Measurements from ENCODE around the gene HSPA4L. TPM values are rescaled to one million over a fixed set of nuclear protein-coding genes. Genes with fewer than 3 reads are reported as not detected.

HSPA4L gene
- total and polyA plus RNA-seq, 2 donors (not counting 3 experiments of a cell fraction or from before 2014, with no cell fraction given), result 1.3 to 12.4 TPM

- no peak overlapping the region for H2AFZ ChIP-seq (ENCODE audit: low read depth, low read length)
- H4K20me1 ChIP-seq (replicated peaks; ENCODE audit: control insufficient read depth, extremely low read depth, insufficient read depth, low read length), result no peaks in the 10 kb centered on the region
- H3K27me3 ChIP-seq (ENCODE audit: control insufficient read depth in 2 of 2, insufficient read depth in 2 of 2, low read length in 2 of 2), result no peaks in the 10 kb centered on the region
- BruUV-seq (replicated peaks), result no TSS peak
- CTCF ChIA-PET, result interaction anchor here (1.0 to 1.6 kb wide), 2 partner anchors 8 to 11 kb away, joined by 3 to 4 read pairs; no protein-coding TSS in a partner anchor
- H3K4me1 ChIP-seq (ENCODE audit: control insufficient read depth, extremely low read depth, insufficient read depth, low read length), result no peaks in the 10 kb centered on the region
- dilution Hi-C loops (cut with MboI; ENCODE audit: extremely low pct_ligation_motif_present, low sequenced_read_pairs) (no loop called here), intact Hi-C loops (cut with micrococcal nuclease) (no loop called here)
- no peak for TF ChIP-seq MYC (IDR thresholded peaks at IDR 0.05; ENCODE audit: low read depth, low read length)
- no peak for TF ChIP-seq FOS (IDR thresholded peaks at IDR 0.05; ENCODE audit: borderline replicate concordance, insufficient read depth, low read length)
- TF ChIP-seq JUN (IDR thresholded peaks at IDR 0.05; ENCODE audit: borderline replicate concordance, insufficient read depth, insufficient read length, low read depth), result no peak
- TF ChIP-seq POLR2AphosphoS5 (IDR thresholded peaks at IDR 0.05; ENCODE audit: insufficient read depth, low read depth, low read length), result no peak
- TF ChIP-seq GATA2 (IDR thresholded peaks at IDR 0.05; ENCODE audit: insufficient read depth, insufficient read length, low read depth, low read length), result no peak
- TF ChIP-seq, protein P1, sequence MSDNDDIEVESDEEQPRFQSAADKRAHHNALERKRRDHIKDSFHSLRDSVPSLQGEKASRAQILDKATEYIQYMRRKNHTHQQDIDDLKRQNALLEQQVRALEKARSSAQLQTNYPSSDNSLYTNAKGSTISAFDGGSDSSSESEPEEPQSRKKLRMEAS (IDR thresholded peaks at IDR 0.05; ENCODE audit: insufficient read depth, insufficient read length), result no peak
- no peak for TF ChIP-seq CTCF (IDR thresholded peaks at IDR 0.05; ENCODE audit: extremely low read depth in 1 of 2, insufficient read depth in 1 of 2, low read depth in 1 of 2, low read length in 2 of 2)
- no peak for TF ChIP-seq POLR2A (IDR thresholded peaks at IDR 0.05; ENCODE audit: low read depth, low read length)
- no peak for TF ChIP-seq EZH2 (IDR thresholded peaks at IDR 0.05; ENCODE audit: borderline replicate concordance, low read depth, low read length, severe bottlenecking)
- H3K36me3 ChIP-seq (ENCODE audit: control insufficient read depth in 2 of 2, extremely low read depth in 1 of 2, insufficient read depth in 2 of 2, low read length in 2 of 2), result no peaks in the 10 kb centered on the region
- no peak overlapping the region for H3K4me3 ChIP-seq (replicated peaks in 1 of 3; ENCODE audit: insufficient read depth in 1 of 3, low read depth in 1 of 3, low read length in 3 of 3)
- no peaks in the 10 kb centered on the region for H3K9me1 ChIP-seq (replicated peaks; ENCODE audit: control insufficient read depth, extremely low read depth, insufficient read depth, low read length)
- POLR2A ChIA-PET, result no interaction called here
- DNase-seq (ENCODE audit: low read depth, low spot score), result no peak
- H3K9me3 ChIP-seq (replicated peaks; ENCODE audit: control insufficient read depth, insufficient read depth, low read length), result no peaks in the 10 kb centered on the region
- no peak overlapping the region for H3K9ac ChIP-seq (replicated peaks; ENCODE audit: extremely low read depth, insufficient read depth, low read length)
- no peak overlapping the region for H3K4me2 ChIP-seq (ENCODE audit: insufficient read depth, low read length)
- no peaks in the 10 kb centered on the region for H3K79me2 ChIP-seq (ENCODE audit: control insufficient read depth, insufficient read depth, low read length)
- no peak overlapping the region for H3K27ac ChIP-seq (ENCODE audit: insufficient read depth, low read depth, low read length)
- no peak for FAIRE-seq
These were observed 46.0 kb downstream of the HSPA4L start for GRCh38 chr4:127828121-127828520.

Data from endothelial cell of umbilical vein (primary cell).